H1 (cell line): ENCODE data around the gene PTDSS2. TPM values are rescaled to one million over a fixed set of nuclear protein-coding genes. Genes with fewer than 3 reads are reported as not detected.

ENCODE experiments used
- CTCF ChIA-PET: fragments of 300-600 bp; sonication (Branson Sonifier 250); formaldehyde crosslinking; loops from one replicate; lab custom pipeline; 2021; ENCODE audit not compliant: partially characterized antibody; lab: Charles Lee
- POLR2A ChIA-PET: fragments of 300-600 bp; sonication (Branson Sonifier 250); formaldehyde crosslinking; loops from one replicate; lab custom pipeline; 2021; ENCODE audit warnings: inconsistent platforms; ENCODE audit not compliant: partially characterized antibody; lab: Charles Lee
- DNase-seq, 2 experiments: peaks; one replicate each; pipeline versions ENCODE4 v3.0.0 to v3.0.0-alpha.2; 2010 to 2022; ENCODE audit warnings: low spot score in 2 of 2, low read depth in 1 of 2, mixed read lengths in 1 of 2
- FAIRE-seq: peaks from 2 replicates; lab custom pipeline; 2011; peaks lifted over from hg19 to GRCh38; lab: Jason Lieb, UNC
- H2AFZ ChIP-seq: 2 replicates; pipeline ENCODE4 v1.8.1; 2012; ENCODE audit warnings: low read length, inconsistent platforms
- H2AK5ac ChIP-seq: 2 replicates; pipeline ENCODE4 v1.6.1; 2013; ENCODE audit warnings: low read depth, low read length
- H2BK120ac ChIP-seq: replicated peaks from 2 replicates; pipeline ENCODE3; 2013; ENCODE audit warnings: low read depth, low read length, inconsistent platforms
- H2BK12ac ChIP-seq: 2 replicates; pipeline ENCODE4 v1.6.1; 2013; ENCODE audit warnings: low read depth, low read length
- H2BK15ac ChIP-seq: 2 replicates; pipeline ENCODE4 v1.6.1; 2013; ENCODE audit warnings: low read length
- H2BK20ac ChIP-seq: 2 replicates; pipeline ENCODE4 v1.6.1; 2013; ENCODE audit warnings: low read length
- H2BK5ac ChIP-seq: 2 replicates; pipeline ENCODE4 v1.6.1; 2013; ENCODE audit warnings: low read depth, low read length
- H3K14ac ChIP-seq: 2 replicates; pipeline ENCODE4 v1.6.1; 2013; ENCODE audit warnings: inconsistent platforms; ENCODE audit not compliant: insufficient read length
- H3K18ac ChIP-seq: 2 replicates; pipeline ENCODE4 v1.6.1; 2013; ENCODE audit warnings: low read length; ENCODE audit errors: extremely low read depth
- H3K23ac ChIP-seq: 2 replicates; pipeline ENCODE4 v1.6.1; 2013; ENCODE audit warnings: inconsistent platforms; ENCODE audit not compliant: insufficient read length
- H3K23me2 ChIP-seq: 2 replicates; pipeline ENCODE4 v1.6.1; 2013; ENCODE audit warnings: low read depth, low read length
- H3K27ac ChIP-seq: 2 replicates; pipeline ENCODE4 v1.6.1; 2011; ENCODE audit warnings: low read depth, low read length, inconsistent platforms
- H3K27me3 ChIP-seq, 4 experiments: replicated peaks in 1 of 4; 1 replicate in 1 of 4; 2 replicates in 3 of 4; pipeline versions ENCODE4 v1.6.1 to v1.8.1; 2011 to 2013; ENCODE audit warnings: low read length in 3 of 4, mild to moderate bottlenecking in 3 of 4, inconsistent platforms in 2 of 4, mixed read lengths in 2 of 4, moderate library complexity in 1 of 4; ENCODE audit not compliant: control insufficient read depth in 3 of 4, insufficient read depth in 3 of 4; ENCODE audit errors: extremely low read depth in 1 of 4
- H3K36me3 ChIP-seq, 4 experiments: 2 replicates each; pipeline versions ENCODE4 v1.6.1 to v1.8.1; 2011 to 2013; ENCODE audit warnings: mild to moderate bottlenecking in 4 of 4, low read length in 3 of 4, moderate library complexity in 2 of 4, control low read depth in 1 of 4, inconsistent platforms in 1 of 4; ENCODE audit not compliant: insufficient read depth in 4 of 4, control insufficient read depth in 2 of 4
- H3K4ac ChIP-seq: replicated peaks from 2 replicates; pipeline ENCODE3; 2013; ENCODE audit warnings: low read length, low read depth, mixed read lengths, inconsistent platforms; ENCODE audit not compliant: insufficient read length
- H3K4me1 ChIP-seq, 4 experiments: replicated peaks in 1 of 4; 1 replicate in 1 of 4; 2 replicates in 3 of 4; pipeline versions ENCODE4 v1.6.1 to v1.8.1; 2011 to 2013; ENCODE audit warnings: low read length in 3 of 4, inconsistent platforms in 2 of 4, mixed read lengths in 1 of 4; ENCODE audit not compliant: insufficient read depth in 4 of 4, control insufficient read depth in 3 of 4
- H3K4me2 ChIP-seq, 2 experiments: 2 replicates each; pipeline versions ENCODE4 v1.6.1 to v1.8.1; 2011 to 2013; ENCODE audit warnings: low read depth in 2 of 2, low read length in 2 of 2, control low read depth in 1 of 2, inconsistent platforms in 1 of 2, mild to moderate bottlenecking in 1 of 2; ENCODE audit not compliant: insufficient read depth in 1 of 2
- H3K4me3 ChIP-seq, 4 experiments: fragments of 200-600, 300-600 bp in 1 of 4; sonication (generic), shearing (Covaris generic), sonication (Bioruptor Twin) in 1 of 4; 2 replicates each; pipeline versions ENCODE4 v1.5.1 to v1.8.1; 2011 to 2016; ENCODE audit warnings: low read length in 4 of 4, low read depth in 3 of 4, control low read depth in 2 of 4, inconsistent platforms in 2 of 4, mild to moderate bottlenecking in 2 of 4, mixed read lengths in 1 of 4, moderate library complexity in 1 of 4; ENCODE audit not compliant: insufficient read depth in 2 of 4; ENCODE audit errors: extremely low read depth in 1 of 4
- H3K56ac ChIP-seq: replicated peaks from 2 replicates; pipeline ENCODE3; 2013; ENCODE audit warnings: low read depth, mild to moderate bottlenecking, mixed read lengths, low read length, inconsistent platforms; ENCODE audit not compliant: insufficient read length
- H3K79me1 ChIP-seq: 2 replicates; pipeline ENCODE4 v1.6.1; 2013; ENCODE audit warnings: low read depth, low read length, control low read depth
- H3K79me2 ChIP-seq, 2 experiments: 2 replicates each; pipeline versions ENCODE4 v1.6.1 to v1.8.1; 2012 to 2013; ENCODE audit warnings: low read length in 2 of 2, mild to moderate bottlenecking in 2 of 2, inconsistent platforms in 1 of 2; ENCODE audit not compliant: insufficient read depth in 2 of 2, control insufficient read depth in 1 of 2
- H3K9ac ChIP-seq, 4 experiments: replicated peaks in 1 of 4; 1 replicate in 1 of 4; 2 replicates in 3 of 4; pipeline versions ENCODE4 v1.6.1 to v1.8.1; 2011 to 2013; ENCODE audit warnings: low read depth in 3 of 4, low read length in 3 of 4, control low read depth in 2 of 4, mild to moderate bottlenecking in 2 of 4, moderate library complexity in 2 of 4, inconsistent platforms in 1 of 4; ENCODE audit errors: extremely low read depth in 1 of 4
- H3K9me3 ChIP-seq, 2 experiments: 2 replicates each; pipeline versions ENCODE4 v1.6.1 to v1.8.1; 2012 to 2013; ENCODE audit warnings: mild to moderate bottlenecking in 2 of 2, moderate library complexity in 2 of 2, control low read depth in 1 of 2, inconsistent platforms in 1 of 2, low read depth in 1 of 2, low read length in 1 of 2, mixed read lengths in 1 of 2; ENCODE audit not compliant: insufficient read depth in 2 of 2
- H4K20me1 ChIP-seq, 2 experiments: replicated peaks in 1 of 2; 2 replicates each; pipeline versions ENCODE3 to v1.8.1; 2011 to 2013; ENCODE audit warnings: inconsistent platforms in 2 of 2, low read length in 2 of 2, mild to moderate bottlenecking in 1 of 2; ENCODE audit not compliant: insufficient read depth in 2 of 2, control insufficient read depth in 1 of 2
- H4K5ac ChIP-seq: 2 replicates; pipeline ENCODE4 v1.6.1; 2013; ENCODE audit warnings: low read length, low read depth, mixed read lengths, inconsistent platforms; ENCODE audit not compliant: insufficient read length
- H4K8ac ChIP-seq: 2 replicates; pipeline ENCODE4 v1.8.0; 2013; ENCODE audit warnings: mild to moderate bottlenecking, moderate library complexity, low read length, inconsistent platforms; ENCODE audit not compliant: insufficient read depth; ENCODE audit errors: extremely low read depth
- H4K91ac ChIP-seq: replicated peaks from 2 replicates; pipeline ENCODE3; 2013; ENCODE audit warnings: low read length, mixed read lengths, inconsistent platforms; ENCODE audit not compliant: insufficient read length
- ASH2L ChIP-seq: fragments of 200-600, 300-600 bp; sonication (generic); IDR thresholded peaks from one replicate; pipeline ENCODE4 v1.7.1; 2017; ENCODE audit warnings: low read length
- BCL11A ChIP-seq, 2 experiments: IDR thresholded peaks; one replicate each; pipeline ENCODE4 v1.6.1; 2011; ENCODE audit warnings: low read depth in 2 of 2, low read length in 2 of 2, mild to moderate bottlenecking in 2 of 2
- CHD1 ChIP-seq: IDR thresholded peaks from 2 replicates; pipeline ENCODE4 v1.6.1; 2012; ENCODE audit warnings: low read depth, low read length, improper control_type of control experiment
- CREB1 ChIP-seq: IDR thresholded peaks from 2 replicates; pipeline ENCODE4 v1.6.1; 2012; ENCODE audit warnings: inconsistent platforms
- KDM4A ChIP-seq: IDR thresholded peaks from one replicate; pipeline ENCODE4 v1.7.1; 2012; ENCODE audit warnings: low read depth, mild to moderate bottlenecking, moderate library complexity, low read length, inconsistent platforms; ENCODE audit not compliant: severe bottlenecking
- MAFK ChIP-seq: IDR thresholded peaks from 2 replicates; pipeline ENCODE4 v1.6.1; 2012; ENCODE audit warnings: low read depth, mild to moderate bottlenecking, improper control_type of control experiment, low read length
- RBBP5 ChIP-seq: IDR thresholded peaks from 2 replicates; pipeline ENCODE4 v1.7.1; 2012; ENCODE audit warnings: low read depth, mild to moderate bottlenecking, inconsistent platforms, low read length, moderate library complexity, borderline replicate concordance
- RFX5 ChIP-seq: IDR thresholded peaks from 2 replicates; pipeline ENCODE4 v1.6.1; 2011; ENCODE audit warnings: low read depth, low read length, improper control_type of control experiment, borderline replicate concordance
- RNF2 ChIP-seq: fragments of 200-900, 300-1000 bp; sonication (generic); IDR thresholded peaks from 2 replicates; pipeline ENCODE4 v1.7.1; 2016; ENCODE audit warnings: borderline replicate concordance, low read depth, mild to moderate bottlenecking, antibody characterized with exemption, low read length; ENCODE audit not compliant: poor library complexity, severe bottlenecking; ENCODE audit errors: missing control alignments
- SIN3A ChIP-seq, 2 experiments: IDR thresholded peaks in 1 of 2; conservative IDR thresholded peaks in 1 of 2; 2 replicates each; pipeline ENCODE4 v1.6.1; 2011 to 2012; ENCODE audit warnings: low read length in 2 of 2, improper control_type of control experiment in 1 of 2, low read depth in 1 of 2, mild to moderate bottlenecking in 1 of 2
- SP1 ChIP-seq: IDR thresholded peaks from 2 replicates; pipeline ENCODE4 v1.6.1; 2011; ENCODE audit warnings: low read depth, low read length
- TAF1 ChIP-seq: IDR thresholded peaks from 2 replicates; pipeline ENCODE4 v1.6.1; 2011; ENCODE audit warnings: mild to moderate bottlenecking, low read depth, low read length
- TEAD4 ChIP-seq: IDR thresholded peaks from 2 replicates; pipeline ENCODE4 v1.6.1; 2012; ENCODE audit warnings: low read depth, low read length, inconsistent platforms, mixed read lengths
- WGBS, 2 experiments: shearing (Covaris generic) in 1 of 2; methylation state at CpG; one replicate each; pipeline versions ENCODE4 v1.1.6 to v1.1.7; 2013 to 2015; ENCODE audit warnings: low lambda C conversion rate in 2 of 2, mixed read lengths in 2 of 2, inconsistent platforms in 1 of 2, low coverage in 1 of 2, missing lambda C conversion rate in 1 of 2; ENCODE audit not compliant: insufficient replicate concordance in 2 of 2, insufficient coverage in 1 of 2, insufficient read length in 1 of 2; ENCODE audit errors: extremely low coverage in 1 of 2, missing lambda C conversion rate in 1 of 2; 5-methylcytosine and 5-hydroxymethylcytosine counted together
- polyA plus RNA-seq, 7 experiments: library from polyadenylated mRNA; depleted of rRNA in 3 of 7; stranded (reverse) in 5 of 7; unstranded in 2 of 7; fragments of >200 nt in 5 of 7; fragments of 200-250 nt in 2 of 7; gene quantifications; 1 replicate in 5 of 7; 2 replicates in 1 of 7; 4 replicates in 1 of 7; pipeline versions ENCODE4 v1.2.1 to v1.2.3, GENCODE V29; 2011 to 2013; ENCODE audit warnings: missing spikeins in 2 of 7, mixed read lengths in 2 of 7
- total RNA-seq: library from RNA; stranded (reverse); fragmentation: NEBNext Ultra II Directional; extraction: Animal tissue kit (Norgen Biotek cat#: 25700); gene quantifications from 2 replicates; pipeline ENCODE4 v1.2.1, GENCODE V29; 2021
- TF ChIP-seq, protein P1 (sequence below): IDR thresholded peaks from 2 replicates; pipeline ENCODE4 v1.6.1; 2012; ENCODE audit warnings: inconsistent platforms

The PTDSS2 gene
- total and polyA plus RNA-seq, 2 of the 8 experiments (the other 6 are each of a cell fraction or from before 2014, with no cell fraction given): 48.7 to 68.2 TPM

DNA sequence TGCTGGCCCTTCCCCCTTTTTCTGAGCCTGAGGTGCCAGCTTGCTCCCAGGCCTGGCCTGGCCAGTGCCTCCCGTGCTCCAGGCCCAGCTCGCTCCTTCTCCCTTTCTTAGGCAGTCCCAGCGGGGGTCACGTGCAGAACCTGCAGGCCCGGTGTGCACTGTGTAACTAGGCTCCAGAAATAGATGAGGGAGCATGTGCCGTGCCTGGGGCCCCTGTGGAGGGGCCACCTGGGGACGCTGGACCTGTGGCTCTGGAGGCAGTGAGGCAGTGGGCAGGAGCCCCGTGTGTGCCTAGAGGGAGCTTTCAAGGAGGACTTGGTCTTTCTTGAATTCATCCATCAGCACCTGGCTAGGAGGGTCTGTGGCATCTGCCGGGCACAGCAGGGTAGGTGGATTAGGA, 11.5 kb downstream of the PTDSS2 start:
- H3K18ac ChIP-seq: no peak overlapping the region
- no peak overlapping the region for H2BK15ac ChIP-seq
- no peak overlapping the region for H2BK120ac ChIP-seq
- peaks cover under 1 to 18% of the 10 kb centered on the region in 2 experiments for H4K20me1 ChIP-seq
- H3K36me3 ChIP-seq: peaks cover 5 to 13% (median 8%) of the 10 kb centered on the region in 4 experiments; a peak in 5 of 8 replicates
- no peak for FAIRE-seq
- H3K4me3 ChIP-seq: no peak overlapping the region
- peaks cover 24% of the 10 kb centered on the region for H3K79me1 ChIP-seq
- no peak overlapping the region for H2AK5ac ChIP-seq
- no peak overlapping the region for H3K9ac ChIP-seq
- H4K8ac ChIP-seq: no peak overlapping the region; the same call in 1 of the 2 replicates
- H3K9me3 ChIP-seq: no peaks in the 10 kb centered on the region
- POLR2A ChIA-PET: interaction anchor here (1.1 to 2.5 kb wide), 3 partner anchors 9 to 12 kb away, joined by 4 to 11 read pairs (median 4); partner anchors contain the start of gene PTDSS2
- H3K4ac ChIP-seq: no peak overlapping the region
- no peak overlapping the region for H2AFZ ChIP-seq
- peaks cover 0 to 13% (median 2%) of the 10 kb centered on the region in 4 experiments; a peak in 5 of 7 replicates for H3K4me1 ChIP-seq
- whole genome bisulfite sequencing, 2 experiments: 92% methylated on average over 9 of the region's 9 CpGs; no CpG with 5 or more reads in 1 of the 2 experiments
- peaks cover 10 to 31% of the 10 kb centered on the region in 2 experiments for H3K79me2 ChIP-seq
- no peaks in the 10 kb centered on the region for H3K27me3 ChIP-seq
- H2BK12ac ChIP-seq: no peak overlapping the region
- H3K23me2 ChIP-seq: 0 out of 2 replicates have a peak, but pooled peaks cover 1% of the 10 kb centered on the region
- no peak overlapping the region; the same call in 1 of the 2 replicates for H2BK5ac ChIP-seq
- CTCF ChIA-PET: interaction anchor here (1.2 to 1.4 kb wide), 2 partner anchors 11 to 14 kb away, joined by 5 to 6 read pairs; no protein-coding TSS in a partner anchor
- no peak for DNase-seq
- no peak overlapping the region for H4K91ac ChIP-seq
- H3K27ac ChIP-seq: no peak overlapping the region
- H3K4me2 ChIP-seq: no peak overlapping the region
- H2BK20ac ChIP-seq: no peak overlapping the region
- H3K14ac ChIP-seq: no peak overlapping the region
- no peak overlapping the region for H3K23ac ChIP-seq
- no peak overlapping the region for H3K56ac ChIP-seq
- H4K5ac ChIP-seq: no peak overlapping the region
- TF ChIP-seq RBBP5 (no peak), MAFK (no peak), SIN3A (conservative IDR thresholded peaks at IDR 0.05 in 1 of 2, IDR thresholded peaks at IDR 0.05 in 1 of 2; ENCODE audit: low read depth in 1 of 2, low read length in 2 of 2) (no peak), BCL11A (IDR thresholded peaks at IDR 0.05; ENCODE audit: low read depth in 2 of 2, low read length in 2 of 2) (no peak), TEAD4 (no peak), TAF1 (no peak), CREB1 (no peak), CHD1 (no peak), RNF2 (no peak), ASH2L (no peak), SP1 (no peak), KDM4A (no peak), RFX5 (no peak)
- TF ChIP-seq, protein P1, sequence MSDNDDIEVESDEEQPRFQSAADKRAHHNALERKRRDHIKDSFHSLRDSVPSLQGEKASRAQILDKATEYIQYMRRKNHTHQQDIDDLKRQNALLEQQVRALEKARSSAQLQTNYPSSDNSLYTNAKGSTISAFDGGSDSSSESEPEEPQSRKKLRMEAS: no peak
